HG03558 (cell line): ENCODE measurements around the gene IGSF22.

ENCODE experiments used
- ATAC-seq: cut with Tn5 transposase; IDR thresholded peaks from one replicate; pipeline ENCODE4 v1.9.1; 2021; ENCODE audit warnings: moderate number of reproducible peaks; ENCODE audit not compliant: unreplicated experiment; ENCODE audit errors: extremely low read depth

IGSF22 gene

GRCh38 chr11:18726040-18726439 is at the start of gene IGSF22:
Gene IGSF22, minus strand, starts transcription at chr11:18726188. Its CDS starts 1,952 bp downstream, at chr11:18724236.
- no peak for ATAC-seq

- no peak for ATAC-seq
These were observed 48.8 kb upstream of the IGSF22 start for GRCh38 chr11:18774801-18775200.

- no peak for ATAC-seq
These were observed 47.7 kb upstream of the IGSF22 start for GRCh38 chr11:18773681-18774080.

- no peak for ATAC-seq
These were observed 47.1 kb upstream of the IGSF22 start for GRCh38 chr11:18773104-18773503.

- no peak for ATAC-seq
These were observed 46.2 kb upstream of the IGSF22 start for GRCh38 chr11:18772211-18772610.

- ATAC-seq: no peak
These were observed 45.5 kb upstream of the IGSF22 start for GRCh38 chr11:18771266-18772035.

GRCh38 chr11:18770479-18771125 is 44.6 kb upstream of the IGSF22 start:
- ATAC-seq: no peak

- ATAC-seq: no peak
These were observed 43.9 kb upstream of the IGSF22 start for GRCh38 chr11:18769802-18770456.

- no peak for ATAC-seq
These were observed 43.0 kb upstream of the IGSF22 start for GRCh38 chr11:18768978-18769377.

- ATAC-seq: peak; percentile 91
These were observed 42.5 kb upstream of the IGSF22 start for GRCh38 chr11:18768472-18768901.

- no peak for ATAC-seq
These were observed 40.0 kb upstream of the IGSF22 start for GRCh38 chr11:18766015-18766414.

GRCh38 chr11:18765554-18765953 is 39.6 kb upstream of the IGSF22 start:
- ATAC-seq: no peak

GRCh38 chr11:18761741-18762140 is 35.8 kb upstream of the IGSF22 start:
- no peak for ATAC-seq

GRCh38 chr11:18761144-18761543 is 35.2 kb upstream of the IGSF22 start:
- no peak for ATAC-seq

- no peak for ATAC-seq
These were observed 31.8 kb upstream of the IGSF22 start for GRCh38 chr11:18757811-18758210.

- ATAC-seq: no peak
These were observed 30.9 kb upstream of the IGSF22 start for GRCh38 chr11:18756889-18757288.

- no peak for ATAC-seq
These were observed 28.3 kb upstream of the IGSF22 start for GRCh38 chr11:18754308-18754707.

GRCh38 chr11:18752502-18752901 is 26.5 kb upstream of the IGSF22 start:
- ATAC-seq: no peak

GRCh38 chr11:18750944-18751343 is 25.0 kb upstream of the IGSF22 start:
- no peak for ATAC-seq

- ATAC-seq: no peak
These were observed 23.8 kb upstream of the IGSF22 start for GRCh38 chr11:18749681-18750319.
